GM23338 (cell line): ENCODE results near the gene GALNT9. TPM values are rescaled to one million over a fixed set of nuclear protein-coding genes. Genes with fewer than 3 reads are reported as not detected.

Experiments
- ATAC-seq: fragments of 200-7000 bp; cut with Tn5 transposase; 3 replicates; pipeline ENCODE4 v1.9.1; 2020
- DNase-seq: peaks from one replicate; pipeline ENCODE4 v3.0.0-alpha.2; 2015; ENCODE audit warnings: low spot score
- H2AFZ ChIP-seq: fragments of 200-600 bp; sonication (generic); 2 replicates; pipeline ENCODE4 v1.8.0; 2016; ENCODE audit warnings: antibody characterized with exemption, mild to moderate bottlenecking, moderate library complexity
- H3F3A ChIP-seq: fragments of 200-600 bp; sonication (generic); replicated peaks from 2 replicates; pipeline ENCODE4 v1.8.0; 2017; ENCODE audit warnings: antibody characterized with exemption, mixed run types, low read depth
- H3K27ac ChIP-seq: fragments of 200-600 bp; sonication (generic); 2 replicates; pipeline ENCODE4 v1.6.1; 2016; ENCODE audit warnings: low read depth
- H3K27me3 ChIP-seq: fragments of 200-600 bp; sonication (generic); 2 replicates; pipeline ENCODE4 v1.8.0; 2016; ENCODE audit warnings: mild to moderate bottlenecking, mixed run types, moderate library complexity; ENCODE audit not compliant: insufficient read depth
- H3K36me3 ChIP-seq: fragments of 200-600 bp; sonication (generic); 2 replicates; pipeline ENCODE4 v1.8.0; 2016; ENCODE audit warnings: mild to moderate bottlenecking; ENCODE audit not compliant: insufficient read depth
- H3K4me1 ChIP-seq: fragments of 200-600 bp; sonication (generic); 2 replicates; pipeline ENCODE4 v1.8.0; 2016; ENCODE audit warnings: mild to moderate bottlenecking, moderate library complexity; ENCODE audit not compliant: insufficient read depth
- H3K4me2 ChIP-seq: fragments of 200-600 bp; sonication (generic); 2 replicates; pipeline ENCODE4 v1.7.1; 2017; ENCODE audit warnings: mixed run types
- H3K4me3 ChIP-seq: fragments of 200-600 bp; sonication (generic); 2 replicates; pipeline ENCODE4 v1.6.1; 2016; ENCODE audit warnings: mixed run types
- H3K79me2 ChIP-seq: fragments of 200-600 bp; sonication (generic); replicated peaks from 2 replicates; pipeline ENCODE4 v1.8.0; 2017; ENCODE audit warnings: mild to moderate bottlenecking; ENCODE audit not compliant: insufficient read depth
- H3K9me2 ChIP-seq: fragments of 200-600 bp; sonication (generic); 2 replicates; pipeline ENCODE4 v1.8.0; 2017; ENCODE audit not compliant: insufficient read depth
- H4K20me1 ChIP-seq: fragments of 200-600 bp; sonication (generic); replicated peaks from 2 replicates; pipeline ENCODE4 v1.8.0; 2017; ENCODE audit warnings: mild to moderate bottlenecking; ENCODE audit not compliant: insufficient read depth
- H3K27ac Mint-ChIP-seq: 2 replicates; pipeline ENCODE4 v1.8.0; 2020; ENCODE audit warnings: inconsistent platforms, mild to moderate bottlenecking, moderate library complexity, mixed read lengths
- H3K27me3 Mint-ChIP-seq: 3 replicates; pipeline ENCODE4 v1.8.0; 2022; ENCODE audit warnings: low read depth, mild to moderate bottlenecking, moderate library complexity, mixed read lengths, inconsistent platforms; ENCODE audit not compliant: insufficient read depth, poor library complexity
- H3K36me3 Mint-ChIP-seq: 3 replicates; pipeline ENCODE4 v1.8.0; 2021; ENCODE audit warnings: low read depth, mild to moderate bottlenecking, inconsistent platforms, moderate library complexity, mixed read lengths
- H3K4me1 Mint-ChIP-seq: 3 replicates; pipeline ENCODE4 v1.8.0; 2020; ENCODE audit warnings: mild to moderate bottlenecking, inconsistent platforms, mixed read lengths
- H3K4me3 Mint-ChIP-seq: 3 replicates; pipeline ENCODE4 v1.8.0; 2021; ENCODE audit warnings: moderate library complexity, mild to moderate bottlenecking, inconsistent platforms, mixed read lengths
- H3K9me3 Mint-ChIP-seq: 3 replicates; pipeline ENCODE4 v1.8.0; 2020; ENCODE audit warnings: moderate library complexity, mild to moderate bottlenecking, inconsistent platforms, mixed read lengths
- CTCF ChIP-seq, 2 experiments: fragments of 200-600 bp in 1 of 2; sonication (generic) in 1 of 2; conservative IDR thresholded peaks; 2 replicates each; pipeline versions ENCODE4 v1.5.1 to v1.6.1; 2016 to 2017; ENCODE audit warnings: antibody characterized with exemption in 2 of 2, low read depth in 2 of 2, mild to moderate bottlenecking in 2 of 2, moderate library complexity in 1 of 2
- EZH2 ChIP-seq: fragments of 200-600 bp; sonication (generic); IDR thresholded peaks from one replicate; pipeline ENCODE4 v1.8.0; 2017; ENCODE audit warnings: antibody characterized with exemption, mild to moderate bottlenecking, low read depth; ENCODE audit not compliant: unreplicated experiment
- NANOG ChIP-seq: IDR thresholded peaks from 2 replicates; pipeline ENCODE4 v1.6.1; 2016; ENCODE audit warnings: antibody characterized with exemption, borderline replicate concordance
- POLR2AphosphoS5 ChIP-seq: IDR thresholded peaks from 2 replicates; pipeline ENCODE4 v1.6.1; 2016; ENCODE audit warnings: antibody characterized with exemption, low read depth
- REST ChIP-seq: IDR thresholded peaks from one replicate; pipeline ENCODE4 v1.6.1; 2018; ENCODE audit warnings: antibody characterized with exemption; ENCODE audit not compliant: unreplicated experiment
- STAT1 ChIP-seq: IDR thresholded peaks from one replicate; pipeline ENCODE4 v1.6.1; 2016; ENCODE audit warnings: antibody characterized with exemption; ENCODE audit not compliant: unreplicated experiment
- ZNF114 ChIP-seq: fragments of 250-450 bp; sonication (Bioruptor Pico); IDR thresholded peaks from 2 replicates; pipeline ENCODE4 v1.5.0; 2020; ENCODE audit warnings: mild to moderate bottlenecking, moderate library complexity
- ZNF331 ChIP-seq: fragments of 250-450 bp; sonication (Bioruptor Pico); IDR thresholded peaks from 2 replicates; pipeline ENCODE4 v1.5.0; 2020; ENCODE audit warnings: low read depth, mild to moderate bottlenecking, moderate library complexity
- polyA plus RNA-seq: library from polyadenylated mRNA; unstranded; fragments of >200 nt; fragmentation: Nextera tagmentation; extraction: Ambion mirVana; gene quantifications from 2 replicates; pipeline ENCODE4 v1.2.1, GENCODE V29; 2016
- total RNA-seq: library from RNA; depleted of rRNA; stranded (reverse); fragments of >200 nt; shearing (Covaris generic); gene quantifications from 2 replicates; pipeline ENCODE4 v1.2.3, GENCODE V29; 2014
- TF ChIP-seq, protein P1 (sequence below): fragments of 250-450 bp; sonication (Bioruptor Pico); IDR thresholded peaks from 2 replicates; pipeline ENCODE4 v1.5.0; 2020; ENCODE audit warnings: mild to moderate bottlenecking, moderate library complexity

The GALNT9 gene
- total and polyA plus RNA-seq, 2 experiments from 2014 or later = 0.81 to 2.5 TPM

GRCh38 chr12:132186208-132186856 lies 143.1 kb downstream of the GALNT9 start:
- Histone ChIP-seq H3K79me2 (no peaks in the 10 kb centered on the region), H2AFZ (no peak overlapping the region), H3K4me1 (peaks cover 4% of the 10 kb centered on the region; the same call in 1 of the 2 replicates), H3K27ac (no peak overlapping the region), H3K36me3 (no peaks in the 10 kb centered on the region), H3K27me3 (peaks cover 51% of the 10 kb centered on the region), H3K9me2 (no peaks in the 10 kb centered on the region), H3K4me2 (no peak overlapping the region), H3F3A (0 out of 2 replicates have a peak, but pooled peaks cover 2% of the 10 kb centered on the region), H4K20me1 (no peaks in the 10 kb centered on the region), H3K4me3 (no peak overlapping the region)
- DNase-seq = no peak
- Mint-ChIP-seq H3K27ac (no peak overlapping the region), H3K4me3 (peak overlapping the region; percentile 2; the same call in 1 of the 3 replicates), H3K4me1 (peaks cover 10% of the 10 kb centered on the region), H3K36me3 (peaks cover 4% of the 10 kb centered on the region; the same call in 1 of the 3 replicates), H3K27me3 (peaks cover 63% of the 10 kb centered on the region), H3K9me3 (peaks cover 12% of the 10 kb centered on the region; the same call in 2 of the 3 replicates)
- no peak for ATAC-seq
- TF ChIP-seq EZH2 (no peak), ZNF331 (CRISPR knock-in tag) (no peak), REST (no peak), CTCF (conservative IDR thresholded peaks at IDR 0.05; ENCODE audit: low read depth in 2 of 2) (no peak)

- Histone ChIP-seq H3K27me3 (peaks cover 46% of the 10 kb centered on the region), H4K20me1 (no peaks in the 10 kb centered on the region), H3K4me1 (peaks cover 4% of the 10 kb centered on the region; the same call in 1 of the 2 replicates), H3F3A (0 out of 2 replicates have a peak, but pooled peaks cover 2% of the 10 kb centered on the region), H3K79me2 (no peaks in the 10 kb centered on the region), H2AFZ (no peak overlapping the region), H3K4me3 (no peak overlapping the region), H3K27ac (no peak overlapping the region), H3K9me2 (no peaks in the 10 kb centered on the region), H3K36me3 (no peaks in the 10 kb centered on the region), H3K4me2 (no peak overlapping the region)
- peaks cover 4% of the 10 kb centered on the region; the same call in 1 of the 3 replicates for H3K36me3 Mint-ChIP-seq
- H3K9me3 Mint-ChIP-seq = peaks cover 12% of the 10 kb centered on the region; the same call in 2 of the 3 replicates
- no peak overlapping the region for H3K27ac Mint-ChIP-seq
- peaks cover 59% of the 10 kb centered on the region for H3K27me3 Mint-ChIP-seq
- DNase-seq = no peak
- H3K4me3 Mint-ChIP-seq = peak overlapping the region; percentile 2; the same call in 1 of the 3 replicates
- no peak for ATAC-seq
- peaks cover 8% of the 10 kb centered on the region for H3K4me1 Mint-ChIP-seq
- TF ChIP-seq, protein P1, sequence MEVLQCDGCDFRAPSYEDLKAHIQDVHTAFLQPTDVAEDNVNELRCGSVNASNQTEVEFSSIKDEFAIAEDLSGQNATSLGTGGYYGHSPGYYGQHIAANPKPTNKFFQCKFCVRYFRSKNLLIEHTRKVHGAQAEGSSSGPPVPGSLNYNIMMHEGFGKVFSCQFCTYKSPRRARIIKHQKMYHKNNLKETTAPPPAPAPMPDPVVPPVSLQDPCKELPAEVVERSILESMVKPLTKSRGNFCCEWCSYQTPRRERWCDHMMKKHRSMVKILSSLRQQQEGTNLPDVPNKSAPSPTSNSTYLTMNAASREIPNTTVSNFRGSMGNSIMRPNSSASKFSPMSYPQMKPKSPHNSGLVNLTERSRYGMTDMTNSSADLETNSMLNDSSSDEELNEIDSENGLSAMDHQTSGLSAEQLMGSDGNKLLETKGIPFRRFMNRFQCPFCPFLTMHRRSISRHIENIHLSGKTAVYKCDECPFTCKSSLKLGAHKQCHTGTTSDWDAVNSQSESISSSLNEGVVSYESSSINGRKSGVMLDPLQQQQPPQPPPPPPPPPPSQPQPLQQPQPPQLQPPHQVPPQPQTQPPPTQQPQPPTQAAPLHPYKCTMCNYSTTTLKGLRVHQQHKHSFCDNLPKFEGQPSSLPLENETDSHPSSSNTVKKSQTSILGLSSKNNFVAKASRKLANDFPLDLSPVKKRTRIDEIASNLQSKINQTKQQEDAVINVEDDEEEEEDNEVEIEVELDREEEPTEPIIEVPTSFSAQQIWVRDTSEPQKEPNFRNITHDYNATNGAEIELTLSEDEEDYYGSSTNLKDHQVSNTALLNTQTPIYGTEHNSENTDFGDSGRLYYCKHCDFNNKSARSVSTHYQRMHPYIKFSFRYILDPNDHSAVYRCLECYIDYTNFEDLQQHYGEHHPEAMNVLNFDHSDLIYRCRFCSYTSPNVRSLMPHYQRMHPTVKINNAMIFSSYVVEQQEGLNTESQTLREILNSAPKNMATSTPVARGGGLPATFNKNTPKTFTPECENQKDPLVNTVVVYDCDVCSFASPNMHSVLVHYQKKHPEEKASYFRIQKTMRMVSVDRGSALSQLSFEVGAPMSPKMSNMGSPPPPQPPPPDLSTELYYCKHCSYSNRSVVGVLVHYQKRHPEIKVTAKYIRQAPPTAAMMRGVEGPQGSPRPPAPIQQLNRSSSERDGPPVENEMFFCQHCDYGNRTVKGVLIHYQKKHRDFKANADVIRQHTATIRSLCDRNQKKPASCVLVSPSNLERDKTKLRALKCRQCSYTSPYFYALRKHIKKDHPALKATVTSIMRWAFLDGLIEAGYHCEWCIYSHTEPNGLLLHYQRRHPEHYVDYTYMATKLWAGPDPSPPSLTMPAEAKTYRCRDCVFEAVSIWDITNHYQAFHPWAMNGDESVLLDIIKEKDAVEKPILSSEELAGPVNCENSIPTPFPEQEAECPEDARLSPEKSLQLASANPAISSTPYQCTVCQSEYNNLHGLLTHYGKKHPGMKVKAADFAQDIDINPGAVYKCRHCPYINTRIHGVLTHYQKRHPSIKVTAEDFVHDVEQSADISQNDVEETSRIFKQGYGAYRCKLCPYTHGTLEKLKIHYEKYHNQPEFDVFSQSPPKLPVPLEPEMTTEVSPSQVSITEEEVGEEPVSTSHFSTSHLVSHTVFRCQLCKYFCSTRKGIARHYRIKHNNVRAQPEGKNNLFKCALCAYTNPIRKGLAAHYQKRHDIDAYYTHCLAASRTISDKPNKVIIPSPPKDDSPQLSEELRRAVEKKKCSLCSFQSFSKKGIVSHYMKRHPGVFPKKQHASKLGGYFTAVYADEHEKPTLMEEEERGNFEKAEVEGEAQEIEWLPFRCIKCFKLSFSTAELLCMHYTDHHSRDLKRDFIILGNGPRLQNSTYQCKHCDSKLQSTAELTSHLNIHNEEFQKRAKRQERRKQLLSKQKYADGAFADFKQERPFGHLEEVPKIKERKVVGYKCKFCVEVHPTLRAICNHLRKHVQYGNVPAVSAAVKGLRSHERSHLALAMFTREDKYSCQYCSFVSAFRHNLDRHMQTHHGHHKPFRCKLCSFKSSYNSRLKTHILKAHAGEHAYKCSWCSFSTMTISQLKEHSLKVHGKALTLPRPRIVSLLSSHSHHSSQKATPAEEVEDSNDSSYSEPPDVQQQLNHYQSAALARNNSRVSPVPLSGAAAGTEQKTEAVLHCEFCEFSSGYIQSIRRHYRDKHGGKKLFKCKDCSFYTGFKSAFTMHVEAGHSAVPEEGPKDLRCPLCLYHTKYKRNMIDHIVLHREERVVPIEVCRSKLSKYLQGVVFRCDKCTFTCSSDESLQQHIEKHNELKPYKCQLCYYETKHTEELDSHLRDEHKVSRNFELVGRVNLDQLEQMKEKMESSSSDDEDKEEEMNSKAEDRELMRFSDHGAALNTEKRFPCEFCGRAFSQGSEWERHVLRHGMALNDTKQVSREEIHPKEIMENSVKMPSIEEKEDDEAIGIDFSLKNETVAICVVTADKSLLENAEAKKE (CRISPR knock-in tag) = no peak
- TF ChIP-seq NANOG = no peak
- no peak for TF ChIP-seq STAT1
- TF ChIP-seq ZNF114 (CRISPR knock-in tag) = no peak
- no peak for TF ChIP-seq POLR2AphosphoS5
- no peak for TF ChIP-seq EZH2
- no peak for TF ChIP-seq ZNF331 (CRISPR knock-in tag)
Measured at GRCh38 chr12:132185705-132186104, 143.7 kb downstream of the GALNT9 start.
